ENCODE measurements around the gene ZNF628. TPM values are rescaled to one million over a fixed set of nuclear protein-coding genes. Genes with fewer than 3 reads are reported as not detected.
A peak's percentile ranks its signal among the peaks of the same experiment; 100 is the strongest.

The ZNF628 gene
- total RNA-seq, 1 experiment from 2014 or later = 1.1 TPM

DNA sequence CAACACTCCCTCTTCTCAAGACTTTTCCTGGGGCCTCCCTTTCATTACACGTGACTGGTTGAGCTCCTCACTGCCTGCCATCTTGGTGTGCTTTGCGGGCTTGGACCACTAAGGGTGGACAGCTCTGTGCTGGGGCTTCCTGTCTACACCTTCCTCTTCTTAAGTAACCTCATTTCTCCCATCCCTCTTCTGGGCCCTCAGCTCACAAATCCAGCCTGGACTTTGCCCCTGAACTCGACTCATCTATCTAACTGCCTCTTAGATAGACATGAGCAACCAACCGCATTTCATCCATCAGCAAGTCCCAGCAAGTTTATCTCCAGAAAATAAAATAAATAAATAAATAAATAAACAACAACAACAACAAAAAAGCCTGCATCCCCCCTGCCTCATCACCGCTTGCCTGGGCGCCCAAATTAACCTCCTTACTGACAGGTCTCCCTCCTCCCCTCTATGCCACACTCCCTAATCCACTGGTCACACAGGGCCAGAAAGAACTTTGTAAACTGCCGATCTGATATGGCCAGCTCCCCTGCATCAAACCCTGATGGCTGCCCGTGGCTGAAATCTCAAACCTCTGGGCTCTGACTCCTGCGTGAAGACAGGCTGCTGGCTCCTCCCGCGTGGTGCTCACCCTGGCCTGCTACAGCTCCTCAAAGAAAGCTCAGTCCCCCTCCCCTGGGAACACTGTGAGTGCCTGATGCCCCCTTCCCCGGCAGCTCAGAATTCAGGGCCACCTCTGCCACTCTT lies 22.7 kb upstream of the ZNF628 start:
- Histone ChIP-seq H4K20me1 (ENCODE audit: insufficient read depth, low read depth, low read length) (no peaks in the 10 kb centered on the region; the same call in 1 of the 2 replicates), H3K4me2 (ENCODE audit: low read depth, low read length, poor library complexity, severe bottlenecking) (no peak overlapping the region), H3K9ac (ENCODE audit: low read length) (no peak overlapping the region), H3K27me3 (ENCODE audit: low read length) (no peaks in the 10 kb centered on the region), H2AFZ (ENCODE audit: low read length) (no peak overlapping the region), H3K4me3 (ENCODE audit: low read length) (no peak overlapping the region), H3K9me2 (replicated peaks; ENCODE audit: insufficient read depth, low read length) (no peaks in the 10 kb centered on the region), H3K36me3 (ENCODE audit: insufficient read depth, low read length) (peaks cover 6% of the 10 kb centered on the region), H3K9me3 (ENCODE audit: low read length) (no peaks in the 10 kb centered on the region), H3K79me2 (ENCODE audit: low read length) (peaks cover 3% of the 10 kb centered on the region; the same call in 1 of the 2 replicates), H3K27ac (ENCODE audit: low read length) (no peak overlapping the region), H3K4me1 (ENCODE audit: low read length) (no peaks in the 10 kb centered on the region)
- no peak for DNase-seq

DNA sequence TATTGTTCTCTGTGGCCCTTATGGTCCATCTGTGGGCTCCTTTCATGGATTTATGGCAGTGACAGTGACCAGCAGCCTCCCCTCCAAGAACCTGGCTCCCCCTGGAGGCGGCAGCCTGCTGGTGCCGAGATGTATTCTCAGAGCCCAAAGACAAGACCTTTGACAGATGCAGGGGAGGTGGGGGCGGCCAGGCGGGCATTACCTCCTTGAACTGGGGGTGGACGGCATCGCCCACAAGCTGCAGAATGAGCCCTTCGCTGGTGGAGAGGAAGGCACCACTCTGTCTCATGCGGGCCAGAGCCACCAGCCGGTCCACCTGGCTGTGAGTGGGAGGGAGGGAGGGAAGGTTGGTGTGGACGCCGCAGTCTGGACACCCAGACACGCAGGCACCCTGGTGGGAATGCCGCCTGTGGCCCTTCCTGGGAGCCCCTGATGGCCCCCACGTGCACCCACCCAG lies 21.6 kb upstream of the ZNF628 start:
- DNase-seq = peak; percentile 87
- peaks cover 6% of the 10 kb centered on the region for H3K36me3 ChIP-seq (ENCODE audit: insufficient read depth, low read length)
- no peak overlapping the region for H3K9ac ChIP-seq (ENCODE audit: low read length)
- no peaks in the 10 kb centered on the region for H3K27me3 ChIP-seq (ENCODE audit: low read length)
- no peaks in the 10 kb centered on the region for H3K9me2 ChIP-seq (replicated peaks; ENCODE audit: insufficient read depth, low read length)
- H2AFZ ChIP-seq (ENCODE audit: low read length) = no peak overlapping the region
- H3K4me2 ChIP-seq (ENCODE audit: low read depth, low read length, poor library complexity, severe bottlenecking) = no peak overlapping the region
- no peaks in the 10 kb centered on the region; the same call in 1 of the 2 replicates for H4K20me1 ChIP-seq (ENCODE audit: insufficient read depth, low read depth, low read length)
- H3K27ac ChIP-seq (ENCODE audit: low read length) = no peak overlapping the region
- no peaks in the 10 kb centered on the region; the same call in 1 of the 2 replicates for H3K4me1 ChIP-seq (ENCODE audit: low read length)
- no peaks in the 10 kb centered on the region for H3K9me3 ChIP-seq (ENCODE audit: low read length)
- H3K4me3 ChIP-seq (ENCODE audit: low read length) = no peak overlapping the region
- H3K79me2 ChIP-seq (ENCODE audit: low read length) = peaks cover 13% of the 10 kb centered on the region; the same call in 1 of the 2 replicates

DNA sequence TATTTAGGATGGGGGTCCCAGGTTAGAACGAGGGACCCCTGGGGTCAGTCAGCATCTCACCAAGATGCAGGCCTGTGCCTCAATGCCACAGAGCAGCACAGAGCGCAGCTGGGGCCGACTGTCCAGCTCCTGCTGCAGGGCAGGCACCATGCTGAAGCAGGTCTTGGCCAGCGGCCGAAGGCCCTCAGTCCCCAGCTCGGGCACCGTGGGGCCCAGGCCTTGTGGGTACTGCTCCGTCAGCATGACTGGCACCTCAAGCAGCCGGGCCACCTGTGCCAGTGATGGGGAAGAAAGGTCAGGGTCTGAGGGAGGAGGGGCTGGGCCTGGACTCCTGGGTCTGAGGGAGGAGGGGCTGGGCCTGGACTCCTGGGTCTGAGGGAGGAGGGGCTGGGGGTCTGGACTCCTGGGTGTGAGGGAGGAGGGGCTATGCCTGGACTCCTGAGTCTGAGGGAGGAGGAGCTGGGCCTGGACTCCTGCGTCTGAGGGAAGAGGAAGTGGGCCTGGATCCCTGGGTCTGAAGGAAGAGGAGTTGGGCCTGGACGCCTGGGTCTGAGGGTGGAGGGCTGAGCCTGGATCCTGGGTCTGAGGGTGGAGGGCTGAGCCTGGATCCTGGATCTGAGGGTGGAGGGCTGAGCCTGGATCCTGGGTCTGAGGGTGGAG lies 20.7 kb upstream of the ZNF628 start:
- no peaks in the 10 kb centered on the region for H3K9me3 ChIP-seq (ENCODE audit: low read length)
- peaks cover 5% of the 10 kb centered on the region for H3K4me1 ChIP-seq (ENCODE audit: low read length)
- no peak overlapping the region for H3K9ac ChIP-seq (ENCODE audit: low read length)
- peaks cover 22% of the 10 kb centered on the region for H3K79me2 ChIP-seq (ENCODE audit: low read length)
- no peaks in the 10 kb centered on the region for H3K9me2 ChIP-seq (replicated peaks; ENCODE audit: insufficient read depth, low read length)
- no peak overlapping the region for H3K4me3 ChIP-seq (ENCODE audit: low read length)
- no peak overlapping the region for H3K4me2 ChIP-seq (ENCODE audit: low read depth, low read length, poor library complexity, severe bottlenecking)
- H3K27ac ChIP-seq (ENCODE audit: low read length) = no peak overlapping the region
- H4K20me1 ChIP-seq (ENCODE audit: insufficient read depth, low read depth, low read length) = no peaks in the 10 kb centered on the region; the same call in 1 of the 2 replicates
- no peak for DNase-seq
- no peak overlapping the region for H2AFZ ChIP-seq (ENCODE audit: low read length)
- H3K36me3 ChIP-seq (ENCODE audit: insufficient read depth, low read length) = peaks cover 6% of the 10 kb centered on the region
- no peaks in the 10 kb centered on the region for H3K27me3 ChIP-seq (ENCODE audit: low read length)

- no peak overlapping the region for H3K9ac ChIP-seq (ENCODE audit: low read length)
- peaks cover 6% of the 10 kb centered on the region for H3K36me3 ChIP-seq (ENCODE audit: insufficient read depth, low read length)
- H3K4me1 ChIP-seq (ENCODE audit: low read length) = peaks cover 11% of the 10 kb centered on the region
- H3K9me3 ChIP-seq (ENCODE audit: low read length) = no peaks in the 10 kb centered on the region
- no peak overlapping the region for H3K27ac ChIP-seq (ENCODE audit: low read length)
- H4K20me1 ChIP-seq (ENCODE audit: insufficient read depth, low read depth, low read length) = no peaks in the 10 kb centered on the region; the same call in 1 of the 2 replicates
- no peak overlapping the region for H3K4me2 ChIP-seq (ENCODE audit: low read depth, low read length, poor library complexity, severe bottlenecking)
- H2AFZ ChIP-seq (ENCODE audit: low read length) = no peak overlapping the region
- no peaks in the 10 kb centered on the region for H3K27me3 ChIP-seq (ENCODE audit: low read length)
- H3K9me2 ChIP-seq (replicated peaks; ENCODE audit: insufficient read depth, low read length) = no peaks in the 10 kb centered on the region
- H3K79me2 ChIP-seq (ENCODE audit: low read length) = peaks cover 26% of the 10 kb centered on the region
- no peak overlapping the region for H3K4me3 ChIP-seq (ENCODE audit: low read length)
- no peak for DNase-seq
Measured at GRCh38 chr19:55456347-55456746, 20.1 kb upstream of the ZNF628 start.

DNA sequence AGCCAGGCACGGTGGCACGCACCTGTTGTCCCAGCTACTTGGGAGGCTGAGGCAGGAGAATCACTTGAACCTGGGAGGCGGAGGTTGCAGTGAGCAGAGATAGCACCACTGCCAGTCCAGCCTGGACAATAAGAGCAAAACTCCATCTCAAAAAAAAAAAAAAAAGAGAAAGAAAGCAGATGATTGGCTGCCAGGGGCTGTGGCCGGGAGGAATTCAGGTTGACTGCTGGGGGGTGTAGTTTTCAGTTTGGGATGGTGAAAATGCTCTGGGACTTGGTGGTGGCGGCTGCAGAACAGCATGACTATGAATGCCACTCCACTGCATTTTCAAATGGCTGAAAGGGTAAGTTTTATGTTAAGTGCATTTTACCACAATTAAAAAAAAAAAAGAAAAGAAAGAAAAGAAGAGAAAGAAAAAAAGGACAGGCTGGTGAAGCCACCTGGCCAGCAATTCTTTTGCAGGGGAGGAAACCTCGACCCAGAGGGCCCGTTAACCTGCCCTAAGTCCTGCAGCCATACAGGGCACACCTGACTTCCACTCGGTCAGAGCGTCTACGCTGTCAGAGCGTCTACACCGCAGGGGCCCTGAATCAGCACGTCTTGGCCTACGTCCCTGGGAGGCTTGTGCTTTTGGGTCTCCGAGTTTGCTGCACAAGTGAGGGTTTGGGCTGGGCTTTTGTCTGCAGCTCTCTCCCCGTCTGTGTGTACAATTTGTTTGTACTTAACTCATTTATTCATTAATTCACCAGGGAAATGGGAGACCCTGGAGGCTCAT lies 18.5 kb upstream of the ZNF628 start:
- DNase-seq = no peak
- Histone ChIP-seq H3K9me3 (ENCODE audit: low read length) (no peaks in the 10 kb centered on the region), H3K4me1 (ENCODE audit: low read length) (peaks cover 18% of the 10 kb centered on the region), H2AFZ (ENCODE audit: low read length) (no peak overlapping the region), H3K27me3 (ENCODE audit: low read length) (no peaks in the 10 kb centered on the region), H4K20me1 (ENCODE audit: insufficient read depth, low read depth, low read length) (no peaks in the 10 kb centered on the region; the same call in 1 of the 2 replicates), H3K9me2 (replicated peaks; ENCODE audit: insufficient read depth, low read length) (no peaks in the 10 kb centered on the region), H3K4me2 (ENCODE audit: low read depth, low read length, poor library complexity, severe bottlenecking) (no peak overlapping the region), H3K36me3 (ENCODE audit: insufficient read depth, low read length) (peaks cover 5% of the 10 kb centered on the region), H3K4me3 (ENCODE audit: low read length) (no peak overlapping the region), H3K79me2 (ENCODE audit: low read length) (peaks cover 26% of the 10 kb centered on the region), H3K27ac (ENCODE audit: low read length) (no peak overlapping the region), H3K9ac (ENCODE audit: low read length) (no peak overlapping the region)

DNA sequence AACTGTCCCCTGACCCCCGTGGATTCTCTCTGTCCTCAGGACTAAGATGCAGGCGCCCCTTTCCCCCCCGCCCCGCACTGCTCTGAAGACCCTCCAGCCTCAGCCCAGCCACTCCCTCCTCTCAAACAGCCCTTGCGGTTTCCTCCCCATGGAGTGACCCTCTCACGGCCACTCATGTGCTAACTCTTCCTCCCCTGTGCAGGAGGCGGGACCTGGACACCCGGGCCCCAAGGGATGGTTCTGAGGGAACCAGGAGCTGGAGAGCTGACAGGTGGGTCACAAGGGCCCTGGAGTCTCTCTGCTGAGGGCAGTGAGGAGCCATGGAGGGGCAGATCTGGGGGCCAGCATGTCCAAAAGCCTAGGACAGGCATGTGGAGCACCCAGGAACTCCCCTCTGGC lies 16.9 kb upstream of the ZNF628 start:
- Histone ChIP-seq H3K9me3 (ENCODE audit: low read length) (no peaks in the 10 kb centered on the region), H2AFZ (ENCODE audit: low read length) (no peak overlapping the region), H3K4me2 (ENCODE audit: low read depth, low read length, poor library complexity, severe bottlenecking) (peak overlapping the region; percentile 98), H4K20me1 (ENCODE audit: insufficient read depth, low read depth, low read length) (no peaks in the 10 kb centered on the region), H3K9ac (ENCODE audit: low read length) (no peak overlapping the region), H3K79me2 (ENCODE audit: low read length) (peaks cover 26% of the 10 kb centered on the region), H3K4me1 (ENCODE audit: low read length) (peaks cover 18% of the 10 kb centered on the region), H3K27me3 (ENCODE audit: low read length) (no peaks in the 10 kb centered on the region), H3K4me3 (ENCODE audit: low read length) (no peak overlapping the region), H3K9me2 (replicated peaks; ENCODE audit: insufficient read depth, low read length) (no peaks in the 10 kb centered on the region), H3K36me3 (ENCODE audit: insufficient read depth, low read length) (no peaks in the 10 kb centered on the region), H3K27ac (ENCODE audit: low read length) (no peak overlapping the region)
- DNase-seq = no peak

DNA sequence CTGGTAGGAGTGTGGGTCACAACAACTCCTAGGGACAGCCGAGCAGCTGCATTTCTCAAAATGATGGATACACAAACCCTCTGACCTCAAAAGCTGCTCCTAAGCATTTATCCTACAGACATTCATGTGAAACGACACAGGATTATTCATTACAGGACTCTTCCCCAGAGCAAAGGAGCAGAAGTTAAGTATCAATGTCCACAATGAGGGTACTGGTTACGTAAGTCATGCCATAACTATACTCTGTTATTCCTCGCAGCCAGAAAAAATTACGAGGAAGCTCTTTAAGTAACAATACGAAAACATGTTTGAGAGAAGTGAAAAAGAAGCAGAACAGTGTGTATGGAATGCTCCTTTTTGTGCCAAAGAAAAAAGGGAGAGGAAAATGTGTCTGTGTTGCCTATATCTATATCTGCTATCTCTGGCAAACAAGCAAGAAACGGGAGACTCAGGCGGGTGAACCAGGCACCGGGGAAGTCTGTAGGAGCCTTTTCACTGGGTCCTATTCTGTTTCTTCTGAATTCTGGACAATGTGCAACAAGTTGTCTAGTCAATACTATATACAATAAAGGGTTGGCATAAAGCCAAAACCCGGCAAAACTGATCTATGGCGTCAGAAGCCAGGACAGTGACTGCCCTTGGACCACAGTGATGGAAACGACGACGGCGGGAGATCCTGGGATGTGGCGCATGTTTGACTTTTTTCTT lies 16.3 kb upstream of the ZNF628 start:
- H2AFZ ChIP-seq (ENCODE audit: low read length) = no peak overlapping the region
- no peaks in the 10 kb centered on the region for H3K27me3 ChIP-seq (ENCODE audit: low read length)
- H3K9ac ChIP-seq (ENCODE audit: low read length) = peak overlapping the region; percentile 97; the same call in 1 of the 2 replicates
- no peaks in the 10 kb centered on the region for H4K20me1 ChIP-seq (ENCODE audit: insufficient read depth, low read depth, low read length)
- no peak for DNase-seq
- H3K36me3 ChIP-seq (ENCODE audit: insufficient read depth, low read length) = no peaks in the 10 kb centered on the region
- H3K27ac ChIP-seq (ENCODE audit: low read length) = no peak overlapping the region
- peak overlapping the region; percentile 98 for H3K4me2 ChIP-seq (ENCODE audit: low read depth, low read length, poor library complexity, severe bottlenecking)
- H3K79me2 ChIP-seq (ENCODE audit: low read length) = peaks cover 26% of the 10 kb centered on the region
- no peaks in the 10 kb centered on the region for H3K9me2 ChIP-seq (replicated peaks; ENCODE audit: insufficient read depth, low read length)
- no peaks in the 10 kb centered on the region for H3K9me3 ChIP-seq (ENCODE audit: low read length)
- peak overlapping the region; percentile 93; the same call in 1 of the 2 replicates for H3K4me3 ChIP-seq (ENCODE audit: low read length)
- peaks cover 18% of the 10 kb centered on the region for H3K4me1 ChIP-seq (ENCODE audit: low read length)
